Subcutaneous abdominal adipose tissue (tissue), 5 donors: ENCODE results near the gene LGI4.
A peak's percentile ranks its signal among the peaks of the same experiment; 100 is the strongest.

Experiments
- H3K27ac ChIP-seq: one replicate; pipeline ENCODE4 v1.7.0; 2013; ENCODE audit warnings: low read depth, mild to moderate bottlenecking, inconsistent platforms, low read length, moderate library complexity
- H3K27me3 ChIP-seq, 5 donors: one replicate each; pipeline ENCODE4 v1.7.0; 2013; ENCODE audit warnings: low read length in 5 of 5, inconsistent platforms in 1 of 5; ENCODE audit not compliant: control insufficient read depth in 5 of 5, insufficient read depth in 4 of 5
- H3K36me3 ChIP-seq, 5 donors: one replicate each; pipeline ENCODE4 v1.7.0; 2013; ENCODE audit warnings: low read length in 5 of 5; ENCODE audit not compliant: control insufficient read depth in 5 of 5, insufficient read depth in 5 of 5
- H3K4me1 ChIP-seq, 5 donors: one replicate each; pipeline ENCODE4 v1.7.0; 2013; ENCODE audit warnings: low read length in 5 of 5, mild to moderate bottlenecking in 3 of 5, moderate library complexity in 1 of 5; ENCODE audit not compliant: control insufficient read depth in 5 of 5, insufficient read depth in 5 of 5
- H3K4me3 ChIP-seq, 5 donors: one replicate each; pipeline ENCODE4 v1.7.0; 2013; ENCODE audit warnings: low read length in 5 of 5, low read depth in 1 of 5
- H3K9ac ChIP-seq, 5 donors: one replicate each; pipeline ENCODE4 v1.7.0; 2013; ENCODE audit warnings: low read length in 5 of 5, mild to moderate bottlenecking in 4 of 5, moderate library complexity in 3 of 5
- H3K9me3 ChIP-seq, 5 donors: one replicate each; pipeline ENCODE4 v1.7.0; 2013; ENCODE audit warnings: low read length in 5 of 5; ENCODE audit not compliant: control insufficient read depth in 5 of 5
- donor health status: healthy.
- donor health status: healthy.
- donor health status: healthy.
- donor health status: healthy.
- donor health status: healthy.

LGI4 gene

DNA sequence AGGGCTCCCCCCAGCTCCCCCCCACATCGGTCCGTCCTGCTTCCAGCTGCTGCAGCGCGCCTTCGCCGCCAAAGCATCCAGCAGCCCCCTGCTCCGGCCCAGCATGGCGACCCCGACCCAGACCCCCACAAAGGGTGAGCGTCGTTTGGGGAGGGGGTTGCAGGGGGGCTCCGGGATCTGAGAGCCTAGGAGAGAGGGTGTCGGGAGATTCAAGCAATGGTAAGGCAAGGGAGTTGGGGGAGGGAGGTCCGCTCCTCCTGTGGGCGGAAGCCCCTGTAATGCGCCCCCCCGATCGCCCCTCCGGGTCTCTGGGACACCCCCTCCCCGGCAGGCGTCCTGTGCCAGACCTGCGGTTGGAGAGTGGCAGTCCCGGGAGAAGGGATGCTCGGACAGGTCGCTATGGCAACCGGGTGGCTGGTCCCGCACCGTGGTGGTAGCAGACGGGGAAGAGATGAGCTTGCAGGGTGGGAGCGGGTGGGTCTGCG, 8.4 kb upstream of the LGI4 start, which contains the start of gene FXYD7:
FXYD7 (plus strand) TSS at position 25 of the 485 bp plus-strand sequence; CDS start at position 104, 79 bp downstream.
- H3K27me3 ChIP-seq = peaks cover 0 to 3% (median 0%) of the 10 kb centered on the region in 5 donors
- no peaks in the 10 kb centered on the region for H3K9me3 ChIP-seq
- H3K27ac ChIP-seq = no peak within 1 kb of the TSS
- no peaks in the 10 kb centered on the region for H3K36me3 ChIP-seq
- H3K4me3 ChIP-seq = no peak within 1 kb of the TSS
- peaks cover 5 to 45% (median 41%) of the 10 kb centered on the region in 5 donors for H3K4me1 ChIP-seq
- no peak within 1 kb of the TSS for H3K9ac ChIP-seq

DNA sequence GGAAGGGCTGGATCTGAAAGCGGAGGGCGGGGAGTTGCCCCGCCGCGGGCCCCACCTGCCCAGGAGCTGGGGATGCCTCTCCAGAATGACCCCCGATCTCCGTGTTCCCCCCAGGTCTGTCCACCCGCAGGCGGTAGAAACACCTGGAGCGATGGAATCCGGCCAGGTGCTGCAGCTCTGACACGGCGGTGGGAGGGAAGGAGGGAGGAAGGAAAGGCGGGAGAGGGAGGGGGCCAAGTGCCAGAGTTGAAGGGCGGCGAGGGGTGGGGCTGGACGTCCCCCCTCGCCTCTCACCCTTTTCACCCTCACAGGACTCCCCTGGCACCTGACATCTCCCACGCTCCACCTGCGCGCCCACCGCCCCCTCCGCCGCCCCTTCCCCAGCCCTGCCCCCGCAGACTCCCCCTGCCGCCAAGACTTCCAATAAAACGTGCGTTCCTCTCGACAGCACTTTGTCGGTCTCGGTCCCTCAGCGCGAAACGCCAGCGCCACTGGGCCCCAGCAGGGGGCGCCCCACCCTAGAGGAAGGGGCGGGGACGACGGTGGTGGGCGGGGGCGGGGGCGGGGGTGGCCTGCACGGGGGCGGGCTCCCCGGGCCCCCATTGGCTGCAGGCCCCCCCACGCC, 7.9 kb upstream of the LGI4 start:
- H3K9me3 ChIP-seq = no peaks in the 10 kb centered on the region
- no peak overlapping the region for H3K27ac ChIP-seq
- peaks cover 0 to 3% (median 0%) of the 10 kb centered on the region in 5 donors for H3K27me3 ChIP-seq
- H3K4me3 ChIP-seq = no peak overlapping the region
- peaks cover 5 to 50% (median 46%) of the 10 kb centered on the region in 5 donors for H3K4me1 ChIP-seq
- H3K9ac ChIP-seq = no peak overlapping the region
- no peaks in the 10 kb centered on the region for H3K36me3 ChIP-seq

DNA sequence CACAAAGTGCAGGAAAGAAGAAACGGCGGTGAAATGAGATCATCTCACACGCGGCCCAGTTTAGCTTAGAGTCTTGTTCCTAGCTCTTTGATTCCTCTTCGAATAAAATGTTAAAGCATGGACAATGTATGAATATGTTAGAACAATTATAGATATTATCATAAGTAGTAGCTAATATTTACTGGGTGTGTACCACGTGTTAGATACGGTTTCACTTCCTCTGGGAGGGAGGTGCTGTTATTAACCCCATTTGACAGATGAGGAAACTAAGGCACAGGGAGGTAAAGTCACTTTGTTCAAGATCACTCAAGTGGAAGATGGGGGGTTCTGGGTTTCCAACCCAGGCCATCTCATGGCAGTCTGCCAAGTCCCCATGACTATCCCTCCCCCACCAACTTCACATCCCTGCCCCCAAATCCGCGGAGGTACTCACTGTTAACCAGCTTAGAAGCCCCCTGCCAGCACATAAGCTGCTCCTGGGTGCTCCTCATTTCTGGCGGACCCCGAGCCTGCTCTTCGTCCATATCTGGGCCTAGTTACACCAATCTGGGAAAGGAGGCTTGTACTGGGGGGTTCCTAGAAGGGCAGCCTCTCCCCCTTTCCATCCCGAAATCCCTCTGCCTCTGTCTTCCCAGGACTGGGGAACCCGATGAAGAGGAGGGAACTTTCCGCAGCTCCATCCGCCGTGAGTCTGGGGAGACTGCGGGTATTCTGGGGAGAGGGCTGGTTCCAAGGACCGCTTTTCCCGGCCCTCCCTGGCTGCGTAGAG, 7.2 kb upstream of the LGI4 start:
- Histone ChIP-seq H3K4me1 (peaks cover 5 to 55% (median 50%) of the 10 kb centered on the region in 5 donors), H3K27ac (no peak overlapping the region), H3K9me3 (no peaks in the 10 kb centered on the region), H3K27me3 (peaks cover 0 to 3% (median 0%) of the 10 kb centered on the region in 5 donors), H3K9ac (no peak overlapping the region), H3K36me3 (no peaks in the 10 kb centered on the region), H3K4me3 (peak overlapping the region in 1 of 5 donors; percentile 22)

DNA sequence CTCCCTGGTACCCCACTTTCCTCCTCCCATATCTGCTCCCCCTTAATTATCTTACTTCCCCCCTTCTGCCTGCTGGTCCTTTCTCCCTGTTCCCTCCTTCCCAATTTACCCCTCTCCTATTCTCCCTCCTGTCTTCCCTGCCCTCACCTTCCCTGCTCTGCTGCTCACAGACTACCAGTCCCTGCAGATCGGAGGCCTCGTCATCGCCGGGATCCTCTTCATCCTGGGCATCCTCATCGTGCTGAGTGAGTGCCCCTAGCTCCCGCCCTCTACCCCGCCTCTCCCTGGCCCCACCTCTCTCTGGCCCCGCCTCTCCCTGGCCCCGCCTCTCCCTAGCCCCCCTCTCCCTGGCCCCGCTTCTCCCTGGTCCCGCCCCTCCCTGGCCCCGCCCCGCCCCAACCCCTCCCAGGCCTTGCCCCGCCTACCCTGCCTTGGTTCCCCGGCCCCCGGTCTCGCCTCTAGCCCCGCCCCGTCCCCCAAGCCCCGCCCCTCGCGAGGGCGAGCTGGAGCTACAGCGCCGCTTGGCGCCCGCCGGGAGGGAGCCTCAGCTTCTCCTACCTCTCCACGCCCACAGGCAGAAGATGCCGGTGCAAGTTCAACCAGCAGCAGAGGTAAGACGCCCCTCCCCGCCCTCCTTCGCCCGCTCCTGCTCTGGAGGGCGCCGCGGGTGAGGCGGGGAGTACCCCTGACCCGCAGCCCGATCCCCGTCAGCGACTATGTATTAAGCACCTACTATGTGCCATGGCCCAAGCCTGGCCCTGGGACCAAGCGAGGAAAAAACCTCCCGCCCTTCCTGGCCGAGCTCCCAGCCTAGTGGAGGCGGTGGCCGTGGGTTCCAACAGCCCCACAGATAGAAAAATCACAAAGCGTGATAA, 6.3 kb upstream of the LGI4 start:
- Histone ChIP-seq H3K27ac (peak overlapping the region; percentile 76), H3K36me3 (no peaks in the 10 kb centered on the region), H3K27me3 (peaks cover 0 to 3% (median 0%) of the 10 kb centered on the region in 5 donors), H3K4me3 (peak overlapping the region; percentile 17 to 67 (median 55)), H3K4me1 (peaks cover 5 to 55% (median 52%) of the 10 kb centered on the region in 5 donors), H3K9me3 (no peaks in the 10 kb centered on the region), H3K9ac (no peak overlapping the region)

GRCh38 chr19:35140207-35140961, 5.5 kb upstream of the LGI4 start:
- peak overlapping the region; percentile 76 for H3K27ac ChIP-seq
- peaks cover 0 to 3% (median 0%) of the 10 kb centered on the region in 5 donors for H3K27me3 ChIP-seq
- peak overlapping the region; percentile 17 to 67 (median 55) for H3K4me3 ChIP-seq
- H3K36me3 ChIP-seq = no peaks in the 10 kb centered on the region
- peaks cover 6 to 60% (median 59%) of the 10 kb centered on the region in 5 donors for H3K4me1 ChIP-seq
- peak overlapping the region in 2 of 5 donors; percentile 34 to 42 for H3K9ac ChIP-seq
- no peaks in the 10 kb centered on the region for H3K9me3 ChIP-seq

DNA sequence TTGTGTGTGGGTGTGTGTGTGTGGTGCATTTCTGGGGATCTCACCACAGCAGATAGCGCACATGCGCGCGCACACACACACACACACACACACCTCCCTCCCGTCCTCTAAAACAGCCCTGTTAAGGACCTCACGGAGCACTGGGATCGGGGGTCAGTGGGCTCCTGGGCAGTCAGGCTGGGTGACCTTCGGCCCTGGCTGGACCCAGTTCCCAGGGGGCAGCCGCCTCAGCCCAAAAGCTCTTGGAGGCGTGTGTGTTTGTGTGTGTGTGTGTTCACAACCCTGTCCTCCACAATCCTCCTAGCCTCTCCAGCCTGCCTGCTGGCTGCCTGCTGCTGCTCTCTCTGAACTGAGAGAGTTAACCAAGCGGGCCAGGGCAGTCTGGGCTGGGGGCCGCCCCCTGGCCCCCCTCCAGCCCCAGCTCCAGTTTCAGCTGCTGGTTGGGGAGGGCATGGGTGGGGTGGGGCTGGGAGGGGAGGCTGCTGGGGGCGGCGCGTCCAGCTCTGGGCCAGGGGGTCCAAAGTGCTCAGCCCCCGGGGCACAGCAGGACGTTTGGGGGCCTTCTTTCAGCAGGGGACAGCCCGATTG, 3.5 kb upstream of the LGI4 start, which contains the start of gene FXYD1:
FXYD1 (plus strand) TSS at position 520 of the 588 bp plus-strand sequence. CDS start 1,256 bp downstream, outside the sequence.
- Histone ChIP-seq H3K27ac (peak within 1 kb of the TSS; percentile 76), H3K9me3 (no peaks in the 10 kb centered on the region), H3K4me1 (peaks cover 6 to 70% (median 58%) of the 10 kb centered on the region in 5 donors), H3K27me3 (peaks cover 0 to 3% (median 0%) of the 10 kb centered on the region in 5 donors), H3K9ac (peak within 1 kb of the TSS; percentile 33 to 75 (median 56)), H3K36me3 (no peaks in the 10 kb centered on the region), H3K4me3 (peak within 1 kb of the TSS; percentile 45 to 73 (median 65))

DNA sequence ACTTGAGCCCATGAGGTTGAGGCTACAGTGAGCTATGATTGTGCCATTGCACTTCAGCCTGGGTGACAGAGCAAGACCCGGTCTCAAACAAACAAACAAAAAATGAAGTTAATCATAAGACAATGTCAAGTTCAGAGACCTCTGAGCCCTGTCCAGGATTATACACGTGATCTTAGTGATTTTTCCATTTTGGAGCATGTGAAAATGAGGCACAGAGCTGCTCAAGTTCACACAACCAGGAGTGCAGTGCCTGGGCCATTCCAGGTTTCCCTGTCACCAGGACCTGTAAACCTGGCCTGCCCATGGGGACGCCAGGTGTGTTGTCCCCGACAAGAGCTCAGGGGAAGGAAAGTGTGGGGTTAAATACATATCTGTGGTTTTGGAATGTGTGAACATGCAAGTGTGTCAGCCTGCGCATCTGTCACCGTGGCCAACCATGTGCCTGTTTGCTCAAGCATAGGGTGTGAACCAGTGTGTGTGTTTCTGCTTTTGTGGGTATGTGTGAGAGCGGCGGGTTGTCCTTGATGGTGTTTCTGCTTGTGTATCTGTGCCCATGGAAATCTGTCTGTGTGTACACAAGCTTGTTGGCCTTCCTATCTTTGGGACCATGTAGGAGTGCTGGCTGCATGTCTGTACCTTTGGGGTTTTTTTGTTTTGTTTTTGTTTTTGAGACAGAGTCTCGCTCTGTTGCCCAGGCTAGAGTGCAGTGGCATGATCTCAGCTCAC, 2.3 kb upstream of the LGI4 start:
- Histone ChIP-seq H3K9me3 (no peaks in the 10 kb centered on the region), H3K4me1 (peaks cover 6 to 64% (median 52%) of the 10 kb centered on the region in 5 donors), H3K27me3 (peaks cover 0 to 2% (median 0%) of the 10 kb centered on the region in 5 donors), H3K27ac (no peak overlapping the region), H3K36me3 (no peaks in the 10 kb centered on the region), H3K4me3 (no peak overlapping the region), H3K9ac (no peak overlapping the region)

DNA sequence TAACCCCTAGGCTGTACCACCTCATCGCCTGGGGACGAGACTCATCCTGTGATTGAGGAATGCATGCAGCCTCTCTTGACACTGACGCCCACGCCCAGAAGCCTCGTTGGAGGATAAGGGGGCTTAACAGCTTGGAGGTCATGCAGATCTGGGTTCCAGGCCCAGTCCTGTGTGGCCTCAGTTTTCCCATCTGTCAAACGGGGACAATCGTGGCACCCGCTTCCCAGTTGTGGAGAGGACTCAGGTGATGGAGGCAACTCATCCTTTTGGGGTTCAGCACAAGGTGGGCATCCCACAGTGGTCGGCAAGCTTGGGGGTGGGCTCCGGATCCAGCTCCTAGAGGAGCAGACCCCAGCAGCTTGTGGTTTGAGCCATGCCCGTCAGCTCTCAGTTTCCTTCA, 1.4 kb upstream of the LGI4 start:
- Histone ChIP-seq H3K4me1 (peaks cover 6 to 55% (median 44%) of the 10 kb centered on the region in 5 donors), H3K4me3 (no peak overlapping the region), H3K36me3 (no peaks in the 10 kb centered on the region), H3K27me3 (no peaks in the 10 kb centered on the region), H3K27ac (no peak overlapping the region), H3K9me3 (no peaks in the 10 kb centered on the region), H3K9ac (no peak overlapping the region)
